Colonic mucosa (tissue), 4 donors: ENCODE measurements around the gene LRRC18. TPM values are rescaled to one million over a fixed set of nuclear protein-coding genes. Genes with fewer than 3 reads are reported as not detected.

Source experiments
- DNase-seq: peaks from one replicate; pipeline ENCODE4 v3.0.0-alpha.2; 2020
- H3K27ac ChIP-seq: fragments of 200-600 bp; one replicate; pipeline ENCODE4 v1.8.0; 2021
- H3K27me3 ChIP-seq: fragments of 200-600 bp; one replicate; pipeline ENCODE4 v1.8.0; 2021
- H3K36me3 ChIP-seq: fragments of 200-600 bp; one replicate; pipeline ENCODE4 v1.8.0; 2021
- H3K4me1 ChIP-seq: fragments of 200-600 bp; one replicate; pipeline ENCODE4 v1.8.0; 2021; ENCODE audit warnings: mild to moderate bottlenecking
- H3K4me3 ChIP-seq: fragments of 200-600 bp; one replicate; pipeline ENCODE4 v1.8.0; 2021
- H3K9ac ChIP-seq, 2 donors: one replicate each; pipeline ENCODE4 v1.7.0; 2013; ENCODE audit warnings: control low read depth in 2 of 2, low read depth in 2 of 2, low read length in 2 of 2
- H3K9me3 ChIP-seq: fragments of 200-600 bp; one replicate; pipeline ENCODE4 v1.8.0; 2021
- CTCF ChIP-seq: fragments of 200-600 bp; IDR thresholded peaks from one replicate; pipeline ENCODE4 v1.8.0; 2022; ENCODE audit warnings: antibody characterized with exemption, mild to moderate bottlenecking
- intact Hi-C: fragments of 100-400 bp; cut with DNase I; formaldehyde crosslinking; loops from one replicate; pipeline ENCODE4 v1.14.1; 2022
- total RNA-seq, 2 donors: library from RNA; stranded (reverse); fragmentation: NEBNext Ultra II Directional in 1 of 2; extraction: Animal tissue kit (Norgen Biotek cat#: 25700) in 1 of 2; gene quantifications; one replicate each; pipeline ENCODE4 v1.2.1, GENCODE V29; 2021
- donor health status: healthy.
- donor health status: DM: no; HTN: no; CAD: no.
- donor health status: DM: no; HTN: no; CAD: no.

LRRC18 gene
- total RNA-seq, 2 donors from 2014 or later, result not detected

GRCh38 chr10:48926255-48926654 lies 13.4 kb downstream of the LRRC18 start:
- DNase-seq, result no peak
- Histone ChIP-seq H3K4me1 (no peaks in the 10 kb centered on the region), H3K27ac (no peak overlapping the region), H3K4me3 (no peak overlapping the region), H3K36me3 (no peaks in the 10 kb centered on the region), H3K27me3 (no peaks in the 10 kb centered on the region), H3K9me3 (no peaks in the 10 kb centered on the region), H3K9ac (no peak overlapping the region)
- no peak for TF ChIP-seq CTCF
- intact Hi-C loops, result no loop called here

- H3K27me3 ChIP-seq, result no peaks in the 10 kb centered on the region
- H3K36me3 ChIP-seq, result no peaks in the 10 kb centered on the region
- TF ChIP-seq CTCF, result no peak
- intact Hi-C loops, result no loop called here
- no peak overlapping the region for H3K4me3 ChIP-seq
- H3K27ac ChIP-seq, result no peak overlapping the region
- H3K9me3 ChIP-seq, result no peaks in the 10 kb centered on the region
- no peak overlapping the region for H3K9ac ChIP-seq
- H3K4me1 ChIP-seq, result no peaks in the 10 kb centered on the region
- no peak for DNase-seq
These were observed 14.7 kb downstream of the LRRC18 start for GRCh38 chr10:48924988-48925387.

GRCh38 chr10:48923748-48924147 lies 15.9 kb downstream of the LRRC18 start:
- Histone ChIP-seq H3K27me3 (no peaks in the 10 kb centered on the region), H3K4me1 (no peaks in the 10 kb centered on the region), H3K9ac (no peak overlapping the region), H3K36me3 (no peaks in the 10 kb centered on the region), H3K9me3 (no peaks in the 10 kb centered on the region), H3K27ac (no peak overlapping the region), H3K4me3 (no peak overlapping the region)
- intact Hi-C loops, result no loop called here
- no peak for TF ChIP-seq CTCF
- no peak for DNase-seq

GRCh38 chr10:48913674-48914073 lies 26.0 kb downstream of the LRRC18 start:
- H3K4me1 ChIP-seq, result no peaks in the 10 kb centered on the region
- intact Hi-C loops, result no loop called here
- no peak for DNase-seq
- H3K27me3 ChIP-seq, result no peaks in the 10 kb centered on the region
- H3K9ac ChIP-seq, result no peak overlapping the region
- H3K27ac ChIP-seq, result no peak overlapping the region
- no peaks in the 10 kb centered on the region for H3K36me3 ChIP-seq
- TF ChIP-seq CTCF, result no peak
- H3K4me3 ChIP-seq, result no peak overlapping the region
- H3K9me3 ChIP-seq, result no peaks in the 10 kb centered on the region

GRCh38 chr10:48910548-48910947 lies 29.1 kb downstream of the LRRC18 start:
- Histone ChIP-seq H3K9me3 (no peaks in the 10 kb centered on the region), H3K27ac (no peak overlapping the region), H3K4me1 (no peaks in the 10 kb centered on the region), H3K36me3 (no peaks in the 10 kb centered on the region), H3K27me3 (no peaks in the 10 kb centered on the region), H3K9ac (no peak overlapping the region), H3K4me3 (no peak overlapping the region)
- no peak for TF ChIP-seq CTCF
- intact Hi-C loops, result no loop called here
- DNase-seq, result no peak

- no peak for DNase-seq
- intact Hi-C loops, result no loop called here
- Histone ChIP-seq H3K36me3 (no peaks in the 10 kb centered on the region), H3K4me3 (no peak overlapping the region), H3K9me3 (no peaks in the 10 kb centered on the region), H3K9ac (no peak overlapping the region), H3K27me3 (no peaks in the 10 kb centered on the region), H3K27ac (no peak overlapping the region), H3K4me1 (no peaks in the 10 kb centered on the region)
- TF ChIP-seq CTCF, result no peak
These were observed 31.9 kb downstream of the LRRC18 start for GRCh38 chr10:48907730-48908129.
